ENCODE results near the gene ACVR2B. TPM values are rescaled to one million over a fixed set of nuclear protein-coding genes. Genes with fewer than 3 reads are reported as not detected.

Gene ACVR2B
- total RNA-seq, 4 donors from 2014 or later = 2.5 to 6.0 (median 3.8) TPM

GRCh38 chr3:38482951-38483350, 29.3 kb downstream of the ACVR2B start:
- no peak for DNase-seq (ENCODE audit: low spot score in 2 of 2)
- no peak for TF ChIP-seq POLR2A (IDR thresholded peaks at IDR 0.05)
- TF ChIP-seq, protein P1, sequence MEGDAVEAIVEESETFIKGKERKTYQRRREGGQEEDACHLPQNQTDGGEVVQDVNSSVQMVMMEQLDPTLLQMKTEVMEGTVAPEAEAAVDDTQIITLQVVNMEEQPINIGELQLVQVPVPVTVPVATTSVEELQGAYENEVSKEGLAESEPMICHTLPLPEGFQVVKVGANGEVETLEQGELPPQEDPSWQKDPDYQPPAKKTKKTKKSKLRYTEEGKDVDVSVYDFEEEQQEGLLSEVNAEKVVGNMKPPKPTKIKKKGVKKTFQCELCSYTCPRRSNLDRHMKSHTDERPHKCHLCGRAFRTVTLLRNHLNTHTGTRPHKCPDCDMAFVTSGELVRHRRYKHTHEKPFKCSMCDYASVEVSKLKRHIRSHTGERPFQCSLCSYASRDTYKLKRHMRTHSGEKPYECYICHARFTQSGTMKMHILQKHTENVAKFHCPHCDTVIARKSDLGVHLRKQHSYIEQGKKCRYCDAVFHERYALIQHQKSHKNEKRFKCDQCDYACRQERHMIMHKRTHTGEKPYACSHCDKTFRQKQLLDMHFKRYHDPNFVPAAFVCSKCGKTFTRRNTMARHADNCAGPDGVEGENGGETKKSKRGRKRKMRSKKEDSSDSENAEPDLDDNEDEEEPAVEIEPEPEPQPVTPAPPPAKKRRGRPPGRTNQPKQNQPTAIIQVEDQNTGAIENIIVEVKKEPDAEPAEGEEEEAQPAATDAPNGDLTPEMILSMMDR (IDR thresholded peaks at IDR 0.05) = no peak
- intact Hi-C loops (cut with DNase I; ENCODE audit: low total_unique reads) = no loop called here
- 89 to 90% methylated on average over 10 of the region's 10 CpGs for WGBS, 2 donors
- no peak overlapping the region for H3K4me3 ChIP-seq (ENCODE audit: low read depth, poor library complexity, severe bottlenecking)

DNA sequence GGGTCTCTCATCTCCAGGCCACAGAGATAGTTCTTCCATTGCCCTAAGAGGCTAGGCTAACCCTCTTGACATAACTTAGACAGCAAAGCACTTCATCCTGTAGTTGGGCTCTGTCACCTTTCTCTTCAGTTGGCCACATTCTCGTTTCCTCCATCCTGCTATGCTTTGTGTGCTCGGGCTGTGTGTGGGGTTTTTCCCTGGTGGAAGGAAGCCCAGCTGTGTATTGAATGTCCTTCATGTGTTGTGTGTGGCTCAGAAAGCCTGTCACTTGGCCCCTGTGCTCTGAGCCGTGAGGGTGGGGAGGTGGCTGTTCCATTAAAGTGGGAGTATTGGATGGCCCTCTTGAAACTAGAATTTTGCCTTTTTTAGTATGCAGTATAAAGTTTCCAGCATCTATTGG, 33.6 kb downstream of the ACVR2B start:
- no peak for DNase-seq (ENCODE audit: low spot score in 2 of 2)
- intact Hi-C loops (cut with DNase I; ENCODE audit: low total_unique reads) = no loop called here
- TF ChIP-seq, protein P1 (IDR thresholded peaks at IDR 0.05) = no peak
- TF ChIP-seq POLR2A (IDR thresholded peaks at IDR 0.05) = no peak
- 74 to 83% methylated on average over 3 of the region's 3 CpGs for WGBS, 2 donors
- H3K4me3 ChIP-seq (ENCODE audit: low read depth, poor library complexity, severe bottlenecking) = no peak overlapping the region

DNA sequence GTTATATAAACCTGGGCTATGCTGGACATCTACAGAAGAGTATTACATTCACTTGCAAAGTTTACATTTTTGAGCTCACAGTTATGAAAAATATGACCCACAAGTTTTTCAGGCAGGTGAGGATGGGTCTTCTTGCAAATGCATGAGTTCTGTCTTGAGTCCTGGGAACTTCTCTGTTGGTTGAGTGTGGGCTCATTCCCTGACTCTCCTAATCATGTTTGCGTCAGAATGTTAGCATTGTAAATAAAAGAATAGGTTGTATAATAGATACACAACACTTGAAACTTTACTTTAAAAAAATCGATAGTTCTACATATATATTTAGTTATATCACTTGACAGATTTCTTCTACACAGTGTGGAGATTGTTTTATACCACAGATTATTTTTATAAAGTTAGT, 35.3 kb downstream of the ACVR2B start:
- 97% methylated on average over 2 of the region's 2 CpGs for WGBS, 2 donors
- TF ChIP-seq, protein P1 (IDR thresholded peaks at IDR 0.05) = no peak
- TF ChIP-seq POLR2A (IDR thresholded peaks at IDR 0.05) = no peak
- H3K4me3 ChIP-seq (ENCODE audit: low read depth, poor library complexity, severe bottlenecking) = no peak overlapping the region
- intact Hi-C loops (cut with DNase I; ENCODE audit: low total_unique reads) = no loop called here
- DNase-seq (ENCODE audit: low spot score in 2 of 2) = no peak

- H3K4me3 ChIP-seq (ENCODE audit: low read depth, poor library complexity, severe bottlenecking) = no peak overlapping the region
- 86 to 87% methylated on average over 2 of the region's 2 CpGs for WGBS, 2 donors
- intact Hi-C loops (cut with DNase I; ENCODE audit: low total_unique reads) = no loop called here
- no peak for TF ChIP-seq POLR2A (IDR thresholded peaks at IDR 0.05)
- TF ChIP-seq, protein P1 (IDR thresholded peaks at IDR 0.05) = no peak
- no peak for DNase-seq (ENCODE audit: low spot score in 2 of 2)
Measured at GRCh38 chr3:38489766-38490165, 36.1 kb downstream of the ACVR2B start.

GRCh38 chr3:38490281-38491030, 36.8 kb downstream of the ACVR2B start:
- TF ChIP-seq, protein P1 (IDR thresholded peaks at IDR 0.05) = no peak
- TF ChIP-seq POLR2A (IDR thresholded peaks at IDR 0.05) = no peak
- intact Hi-C loops (cut with DNase I; ENCODE audit: low total_unique reads) = no loop called here
- no peak for DNase-seq (ENCODE audit: low spot score in 2 of 2)
- WGBS, 2 donors = 72 to 77% methylated on average over 11 of the region's 11 CpGs
- H3K4me3 ChIP-seq (ENCODE audit: low read depth, poor library complexity, severe bottlenecking) = no peak overlapping the region

DNA sequence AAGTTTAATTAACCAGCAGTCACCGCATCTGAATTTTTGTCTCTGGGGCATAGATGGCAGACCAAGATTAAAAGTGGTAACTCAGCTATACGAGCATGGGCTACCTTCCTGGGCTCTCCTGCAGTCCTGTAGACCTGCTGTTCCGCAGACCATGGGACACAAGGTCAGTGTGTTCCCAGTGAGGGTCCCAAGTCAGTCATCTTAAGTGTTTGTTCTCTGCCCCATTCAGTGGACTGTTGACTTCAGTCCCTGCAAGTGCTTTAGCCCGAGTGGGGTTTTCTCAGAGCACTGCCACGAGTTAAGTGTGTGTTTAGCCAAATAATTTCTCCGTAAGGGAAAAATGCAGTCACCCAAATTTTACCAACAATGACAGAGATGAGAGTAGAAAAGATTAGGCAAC, 37.5 kb downstream of the ACVR2B start:
- H3K4me3 ChIP-seq (ENCODE audit: low read depth, poor library complexity, severe bottlenecking) = no peak overlapping the region
- no peak for DNase-seq (ENCODE audit: low spot score in 2 of 2)
- intact Hi-C loops (cut with DNase I; ENCODE audit: low total_unique reads) = no loop called here
- 83 to 90% methylated on average over 6 of the region's 6 CpGs for WGBS, 2 donors
- no peak for TF ChIP-seq POLR2A (IDR thresholded peaks at IDR 0.05)
- TF ChIP-seq, protein P1 (IDR thresholded peaks at IDR 0.05) = no peak
